GM21367 (cell line): ENCODE results near the gene CDC73.
"Not testable (repeated sequence)": the region's sequence is repeated elsewhere in the genome, so short reads cannot be mapped to it uniquely, and the experiment has no call there.

Experiments
- ATAC-seq: cut with Tn5 transposase; IDR thresholded peaks from one replicate; pipeline ENCODE4 v1.9.1; 2021; ENCODE audit not compliant: unreplicated experiment

Gene CDC73

GRCh38 chr1:193219391-193219790 is 97.6 kb downstream of the CDC73 start:
- no peak for ATAC-seq

GRCh38 chr1:193221651-193222050 is 99.8 kb downstream of the CDC73 start:
- ATAC-seq: no peak

- ATAC-seq: no peak
Observed at GRCh38 chr1:193222056-193222615, 100.3 kb downstream of the CDC73 start.

- ATAC-seq: no peak
Observed at GRCh38 chr1:193229136-193229535, 107.3 kb downstream of the CDC73 start.

GRCh38 chr1:193231146-193231545 is 109.3 kb downstream of the CDC73 start:
- ATAC-seq: not testable (repeated sequence)

- ATAC-seq: no peak
Observed at GRCh38 chr1:193234530-193234929, 112.7 kb downstream of the CDC73 start.

- no peak for ATAC-seq
Observed at GRCh38 chr1:193237381-193237978, 115.6 kb downstream of the CDC73 start.

- no peak for ATAC-seq
Observed at GRCh38 chr1:193240609-193241008, 118.8 kb downstream of the CDC73 start.

- no peak for ATAC-seq
Observed at GRCh38 chr1:193241132-193241827, 119.4 kb downstream of the CDC73 start.

- no peak for ATAC-seq
Observed at GRCh38 chr1:193242000-193242399, 120.2 kb downstream of the CDC73 start.

- no peak for ATAC-seq
Observed at GRCh38 chr1:193249187-193249586, 127.4 kb downstream of the CDC73 start.

- no peak for ATAC-seq
Observed at GRCh38 chr1:193251950-193252349, 130.1 kb downstream of the CDC73 start.

- no peak for ATAC-seq
Observed at GRCh38 chr1:193256019-193256418, 134.2 kb downstream of the CDC73 start.

GRCh38 chr1:193259636-193260035 is 137.8 kb downstream of the CDC73 start:
- ATAC-seq: no peak

GRCh38 chr1:193260056-193260745 is 138.4 kb downstream of the CDC73 start:
- ATAC-seq: no peak

GRCh38 chr1:193260896-193261295 is 139.1 kb downstream of the CDC73 start:
- no peak for ATAC-seq

- ATAC-seq: no peak
Observed at GRCh38 chr1:193262661-193263060, 140.8 kb downstream of the CDC73 start.

- ATAC-seq: no peak
Observed at GRCh38 chr1:193264313-193265065, 142.7 kb downstream of the CDC73 start.

- no peak for ATAC-seq
Observed at GRCh38 chr1:193265716-193266115, 143.9 kb downstream of the CDC73 start.

- not testable (repeated sequence) for ATAC-seq
Observed at GRCh38 chr1:193266794-193267193, 145.0 kb downstream of the CDC73 start.

- peak; percentile 98 for ATAC-seq
Observed at GRCh38 chr1:193270996-193271395, 149.2 kb downstream of the CDC73 start.
